ENCODE data around the gene PRICKLE2.

PRICKLE2 gene

GRCh38 chr3:64125561-64125960, 99.7 kb downstream of the PRICKLE2 start:
- DNase-seq = no peak

- DNase-seq = no peak
Observed at GRCh38 chr3:64123931-64124330, 101.3 kb downstream of the PRICKLE2 start.

- no peak for DNase-seq
Observed at GRCh38 chr3:64122476-64122875, 102.8 kb downstream of the PRICKLE2 start.

- DNase-seq = no peak
Observed at GRCh38 chr3:64121750-64122311, 103.4 kb downstream of the PRICKLE2 start.

- DNase-seq = no peak
Observed at GRCh38 chr3:64120876-64121275, 104.4 kb downstream of the PRICKLE2 start.

GRCh38 chr3:64117483-64117882, 107.8 kb downstream of the PRICKLE2 start:
- no peak for DNase-seq

GRCh38 chr3:64114651-64115050, 110.6 kb downstream of the PRICKLE2 start:
- no peak for DNase-seq

- no peak for DNase-seq
Observed at GRCh38 chr3:64111872-64112271, 113.4 kb downstream of the PRICKLE2 start.

- DNase-seq = no peak
Observed at GRCh38 chr3:64111083-64111482, 114.2 kb downstream of the PRICKLE2 start.

GRCh38 chr3:64110071-64110470, 115.2 kb downstream of the PRICKLE2 start:
- DNase-seq = no peak

- DNase-seq = no peak
Observed at GRCh38 chr3:64109438-64109837, 115.8 kb downstream of the PRICKLE2 start.

GRCh38 chr3:64108784-64109317, 116.4 kb downstream of the PRICKLE2 start:
- DNase-seq = no peak

GRCh38 chr3:64108231-64108630, 117.0 kb downstream of the PRICKLE2 start:
- DNase-seq = no peak

GRCh38 chr3:64107190-64107589, 118.1 kb downstream of the PRICKLE2 start:
- DNase-seq = no peak

GRCh38 chr3:64105816-64106215, 119.5 kb downstream of the PRICKLE2 start:
- no peak for DNase-seq

GRCh38 chr3:64104691-64105111, 120.6 kb downstream of the PRICKLE2 start:
- no peak for DNase-seq

GRCh38 chr3:64104006-64104405, 121.3 kb downstream of the PRICKLE2 start:
- no peak for DNase-seq

GRCh38 chr3:64103131-64103530, 122.1 kb downstream of the PRICKLE2 start:
- DNase-seq = no peak

- DNase-seq = no peak
Observed at GRCh38 chr3:64102147-64102546, 123.1 kb downstream of the PRICKLE2 start.

GRCh38 chr3:64099316-64099715, 126.0 kb downstream of the PRICKLE2 start:
- no peak for DNase-seq

- no peak for DNase-seq
Observed at GRCh38 chr3:64098670-64099069, 126.6 kb downstream of the PRICKLE2 start.

- no peak for DNase-seq
Observed at GRCh38 chr3:64097920-64098319, 127.3 kb downstream of the PRICKLE2 start.

- DNase-seq = no peak
Observed at GRCh38 chr3:64095802-64096201, 129.5 kb downstream of the PRICKLE2 start.

- no peak for DNase-seq
Observed at GRCh38 chr3:64094713-64095079, 130.6 kb downstream of the PRICKLE2 start.
